GM19372 (cell line): ENCODE results near the gene SUCLG2.

Experiments
- ATAC-seq: cut with Tn5 transposase; IDR thresholded peaks from one replicate; pipeline ENCODE4 v1.9.1; 2021; ENCODE audit warnings: mild to moderate bottlenecking, low read depth, moderate library complexity; ENCODE audit not compliant: unreplicated experiment

The SUCLG2 gene

DNA sequence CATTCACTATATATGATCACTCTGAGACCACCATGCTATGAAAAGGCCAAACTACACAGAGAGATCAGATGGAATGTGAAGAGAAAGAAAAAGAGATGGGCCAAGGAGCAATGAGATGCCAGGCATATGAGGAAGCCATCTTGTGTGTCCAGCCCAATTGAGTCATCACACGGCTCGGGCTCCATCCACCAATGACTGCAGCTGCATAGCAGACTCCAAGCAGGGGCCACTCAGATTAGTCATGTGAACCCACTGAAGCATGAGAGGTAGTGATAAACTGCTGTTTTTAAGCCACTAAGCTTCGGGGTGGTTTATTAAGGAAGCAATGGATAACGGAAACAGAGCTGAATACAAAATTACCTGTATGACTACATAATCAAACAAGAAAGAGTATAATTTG lies 185.9 kb downstream of the SUCLG2 start:
- ATAC-seq = no peak

DNA sequence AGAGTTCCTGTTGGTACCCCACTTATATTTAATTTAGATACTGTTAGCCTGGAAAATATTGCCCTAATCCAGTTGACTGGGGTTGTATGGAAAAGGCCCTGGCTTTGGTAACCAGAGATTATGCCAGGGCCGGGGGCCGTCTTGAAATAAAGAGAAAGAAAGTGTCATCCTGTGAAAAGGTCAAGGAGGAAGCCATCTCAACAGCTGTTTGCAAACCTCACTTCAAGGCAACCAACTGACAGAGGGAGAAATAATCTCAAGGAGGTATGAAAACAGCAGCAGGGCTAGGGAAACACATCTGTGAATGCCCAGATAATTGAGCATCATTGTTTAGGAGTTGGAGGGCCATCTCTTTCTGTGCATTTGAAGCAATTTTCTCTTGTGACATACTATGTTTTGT lies 190.8 kb downstream of the SUCLG2 start:
- ATAC-seq = no peak

DNA sequence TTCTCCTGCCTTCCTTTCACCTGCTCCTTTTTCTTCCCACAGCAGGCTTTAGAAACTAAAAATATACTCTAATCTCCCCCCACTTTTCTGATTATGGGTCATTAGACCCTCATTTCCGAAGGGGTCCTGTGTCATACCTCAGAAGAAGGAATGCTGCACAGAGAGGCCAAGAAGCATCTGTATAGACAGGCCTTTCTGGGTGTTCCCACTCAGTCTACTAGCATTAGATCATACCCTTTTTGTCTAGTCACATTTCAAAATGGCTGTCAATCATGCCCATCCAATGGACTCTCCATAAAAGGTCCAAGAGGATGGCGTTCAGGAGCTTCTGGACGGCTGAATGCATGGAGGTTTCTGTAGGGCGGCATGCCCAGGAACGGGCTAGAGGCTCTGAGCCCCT lies 192.2 kb downstream of the SUCLG2 start:
- ATAC-seq = no peak

DNA sequence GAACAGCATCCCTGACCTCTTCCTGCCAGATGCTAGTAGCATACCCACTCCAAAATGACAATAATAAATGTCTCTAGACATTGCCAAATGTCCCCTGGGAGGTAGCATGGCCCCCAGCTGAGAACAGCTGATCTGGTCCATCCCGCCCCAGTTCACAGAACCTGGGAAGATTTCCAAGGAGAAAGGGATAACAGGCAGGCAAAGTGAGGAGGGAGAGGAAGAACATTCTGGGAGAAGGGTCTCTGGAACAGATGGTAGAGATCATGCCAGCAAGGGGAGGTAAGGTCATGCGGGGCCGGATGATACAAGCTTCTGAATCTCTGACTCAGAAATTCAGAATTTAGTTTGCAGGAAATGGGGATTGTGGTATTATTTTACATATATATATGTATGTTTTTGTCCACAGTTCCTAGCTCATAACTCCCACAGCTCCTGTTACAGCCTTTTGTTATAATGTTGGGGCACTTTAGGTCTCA lies 192.7 kb downstream of the SUCLG2 start:
- no peak for ATAC-seq

DNA sequence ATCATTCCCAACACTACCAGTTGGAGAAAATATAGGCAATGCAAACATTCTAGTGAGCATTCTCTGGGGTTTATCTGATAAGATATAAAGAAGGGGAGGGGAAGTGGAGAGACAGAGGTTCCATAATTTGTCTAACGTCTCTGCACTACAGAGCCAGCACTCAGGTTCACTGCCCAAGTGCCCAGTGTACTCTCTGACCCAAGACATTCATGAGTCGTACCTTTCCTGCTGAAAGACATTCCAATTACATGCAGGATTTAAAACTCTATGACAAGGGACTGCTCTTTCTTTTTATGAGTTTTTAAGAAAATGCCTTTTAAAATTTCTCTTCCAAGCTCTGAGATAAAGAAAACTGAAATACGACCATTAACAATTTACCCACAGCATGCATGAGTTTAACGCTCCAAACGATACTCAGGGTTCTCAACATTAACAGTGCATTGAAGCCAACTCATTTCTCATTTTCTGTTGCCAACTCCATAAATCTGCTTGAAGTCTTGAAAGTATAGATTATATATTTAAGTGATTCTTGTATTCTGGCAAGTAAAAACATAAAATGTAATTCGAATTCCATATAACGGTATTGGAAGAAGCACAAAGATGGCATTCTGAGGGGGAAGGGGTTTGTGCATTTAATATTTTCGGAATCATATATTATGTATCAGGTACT lies 193.4 kb downstream of the SUCLG2 start:
- no peak for ATAC-seq

DNA sequence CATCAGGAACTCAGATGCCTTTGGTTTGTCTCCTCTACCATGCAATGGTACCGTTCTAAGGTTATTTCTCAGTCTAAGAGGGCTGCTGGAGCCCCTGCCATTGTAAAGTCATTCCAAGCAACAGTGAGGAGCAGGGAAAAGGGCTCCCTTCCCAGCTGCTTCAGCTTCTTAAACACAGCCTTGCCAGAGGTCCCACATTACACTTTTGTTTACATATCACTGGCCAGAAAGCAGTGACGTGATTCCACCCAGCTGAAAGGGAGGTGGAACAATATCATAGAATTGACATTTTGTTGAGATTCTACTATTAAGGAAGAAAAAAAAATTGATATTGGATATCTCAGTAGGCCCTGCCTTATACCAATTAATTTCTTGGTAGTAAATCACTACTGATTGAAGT lies 194.6 kb downstream of the SUCLG2 start:
- no peak for ATAC-seq

DNA sequence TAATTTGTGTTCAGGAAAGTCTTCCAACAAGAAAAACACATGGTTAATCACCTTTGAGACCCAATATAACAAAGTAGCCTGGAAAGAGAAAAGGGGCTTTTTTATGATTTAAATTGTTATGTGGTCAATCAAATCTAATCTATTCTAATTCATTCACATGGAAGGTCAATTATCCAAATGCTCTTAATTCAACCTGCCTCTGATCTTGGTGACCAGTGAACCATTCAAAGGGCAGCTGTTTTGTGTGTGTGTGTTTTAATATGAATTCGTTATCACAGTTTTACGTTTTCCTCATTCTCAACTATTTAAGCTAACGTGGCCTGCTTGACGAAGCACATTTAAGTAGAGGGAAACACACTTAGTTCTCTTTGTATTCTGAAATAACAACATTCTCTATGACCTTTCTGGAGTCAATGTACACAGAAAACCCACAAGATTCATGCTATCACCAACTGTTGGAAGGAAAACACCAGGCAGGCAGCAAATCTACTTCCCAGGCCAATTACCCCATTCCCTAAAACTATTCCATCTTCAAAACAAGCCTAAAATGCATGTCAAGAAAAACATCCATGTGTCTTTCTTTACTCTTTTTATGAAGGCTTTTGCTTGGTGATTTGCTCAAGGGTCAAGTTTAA lies 195.4 kb downstream of the SUCLG2 start:
- no peak for ATAC-seq

DNA sequence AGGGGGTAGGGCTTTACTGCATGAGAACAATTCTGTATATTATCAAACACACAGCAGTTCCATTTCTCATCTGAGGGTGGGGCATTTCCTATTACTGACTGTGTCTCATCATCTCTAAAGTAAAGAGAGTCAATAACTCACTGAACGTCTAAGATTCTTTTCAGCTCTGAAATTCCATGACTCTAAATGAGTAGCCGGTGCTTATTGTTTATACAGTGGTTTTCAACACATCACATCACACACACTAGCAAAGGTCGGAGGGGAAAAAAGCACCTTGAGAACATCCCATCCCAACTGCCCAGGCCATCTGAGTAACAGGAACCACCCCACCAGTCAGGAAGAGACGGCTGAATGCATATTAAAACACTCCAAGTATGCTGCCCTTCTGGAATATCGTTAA lies 196.0 kb downstream of the SUCLG2 start:
- no peak for ATAC-seq

DNA sequence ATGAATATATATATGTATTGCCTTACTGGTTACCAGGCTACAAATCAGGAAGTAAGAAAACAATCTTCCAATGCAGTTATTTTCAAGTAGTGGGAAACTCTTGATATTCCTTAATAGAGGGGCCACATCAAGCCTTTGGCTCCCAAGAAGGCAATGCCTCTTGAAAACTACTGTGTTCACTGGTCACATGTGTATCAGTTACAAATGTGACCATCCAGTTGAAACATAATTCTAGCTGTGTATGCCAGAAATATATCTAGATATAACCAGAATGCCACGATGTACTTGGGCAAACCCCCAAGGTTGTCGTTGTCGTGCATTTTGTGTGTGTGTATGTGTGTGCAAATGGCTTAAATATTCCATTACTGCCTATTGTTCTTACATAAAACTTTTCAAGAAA lies 200.8 kb downstream of the SUCLG2 start:
- no peak for ATAC-seq

DNA sequence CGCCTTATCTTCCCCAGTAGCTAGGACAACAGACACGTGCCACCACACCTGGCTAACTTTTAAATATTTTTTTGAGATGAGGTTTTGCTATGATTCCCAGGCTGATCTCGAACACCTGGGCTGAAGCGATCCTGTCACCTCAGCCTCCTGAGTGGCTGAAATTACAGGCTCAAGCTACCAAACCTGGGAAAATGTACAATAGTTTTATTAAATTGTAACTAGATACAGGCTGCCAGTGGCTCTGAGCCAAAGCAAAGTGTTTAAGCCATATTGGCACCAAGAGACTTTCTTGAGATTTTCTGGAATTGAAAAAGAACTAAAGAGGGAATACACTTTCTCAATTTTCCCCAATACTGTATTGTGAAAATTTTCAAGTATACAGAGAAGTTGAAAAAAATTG lies 204.3 kb downstream of the SUCLG2 start:
- no peak for ATAC-seq

DNA sequence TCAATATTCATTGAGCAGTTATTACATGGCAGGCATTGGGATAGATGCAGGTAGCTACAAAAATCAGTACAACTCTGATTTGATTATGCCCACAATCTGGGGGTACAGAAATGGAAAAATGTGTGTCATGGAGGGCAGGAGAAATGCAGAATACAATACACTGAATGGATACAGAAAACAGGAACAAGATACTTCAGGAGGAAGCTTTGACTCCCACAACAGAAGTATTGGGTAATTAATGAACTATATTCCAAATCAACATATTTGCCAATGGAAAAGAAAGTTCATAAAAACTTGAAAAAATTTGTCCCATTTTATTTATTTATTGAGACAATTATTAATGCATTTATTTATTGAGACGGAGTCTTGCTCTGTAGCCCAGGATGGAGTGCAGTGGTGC lies 207.0 kb downstream of the SUCLG2 start:
- ATAC-seq = no peak

DNA sequence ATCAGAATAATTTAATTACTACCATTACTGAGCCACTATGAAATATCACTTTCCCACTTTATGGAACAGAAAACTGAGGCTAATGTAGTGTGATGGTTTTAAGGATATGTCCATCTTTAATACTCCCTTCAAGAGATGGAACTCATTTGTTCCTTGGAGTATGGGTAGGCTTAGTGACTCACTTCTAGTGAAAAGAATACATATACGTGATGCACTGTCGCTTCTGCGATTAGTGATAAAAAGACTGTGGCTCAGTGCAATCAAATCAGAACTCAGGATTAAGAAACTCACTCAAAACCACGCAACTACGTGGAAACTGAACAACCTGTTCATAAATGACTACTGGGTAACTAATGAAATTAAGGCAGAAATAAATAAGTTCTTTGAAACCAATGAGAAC lies 216.6 kb downstream of the SUCLG2 start:
- ATAC-seq = no peak

DNA sequence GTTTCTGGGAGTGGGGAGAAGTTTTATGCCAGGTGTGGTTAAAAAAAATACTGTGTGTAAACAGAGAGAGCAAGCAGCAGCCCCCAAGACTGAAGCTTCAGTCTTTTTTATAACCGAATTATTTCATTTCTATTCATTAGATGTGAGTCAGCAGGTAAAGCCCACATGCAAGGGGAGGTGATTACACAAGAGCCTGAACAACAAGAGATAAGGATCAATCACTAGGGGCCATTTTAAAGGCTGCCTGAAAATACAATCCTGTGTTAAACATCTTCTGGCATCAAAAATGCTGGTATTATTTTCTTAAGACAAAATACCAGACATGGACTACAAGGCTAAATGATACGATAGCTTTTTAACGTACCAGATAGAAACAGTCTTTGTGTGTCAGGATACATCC lies 217.3 kb downstream of the SUCLG2 start:
- ATAC-seq = no peak

DNA sequence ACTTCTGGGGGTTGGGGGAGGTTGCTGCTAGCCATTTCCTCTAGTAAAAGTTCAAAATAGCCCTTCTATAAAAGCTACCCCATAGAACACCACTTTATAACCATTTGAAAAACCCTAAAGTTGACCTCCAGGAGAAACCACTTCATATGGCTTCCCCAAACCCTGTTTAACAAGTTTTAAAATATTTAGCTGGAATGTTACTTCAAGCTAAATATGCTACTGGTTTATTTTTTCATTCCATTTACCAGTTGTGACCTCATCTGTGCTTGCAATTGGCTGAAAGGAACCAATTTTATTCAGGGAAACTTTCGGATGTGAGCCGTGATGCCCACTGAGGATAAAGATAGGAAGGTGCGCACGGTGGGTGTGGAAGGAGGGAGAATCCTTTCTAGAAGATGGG lies 221.3 kb downstream of the SUCLG2 start:
- no peak for ATAC-seq

DNA sequence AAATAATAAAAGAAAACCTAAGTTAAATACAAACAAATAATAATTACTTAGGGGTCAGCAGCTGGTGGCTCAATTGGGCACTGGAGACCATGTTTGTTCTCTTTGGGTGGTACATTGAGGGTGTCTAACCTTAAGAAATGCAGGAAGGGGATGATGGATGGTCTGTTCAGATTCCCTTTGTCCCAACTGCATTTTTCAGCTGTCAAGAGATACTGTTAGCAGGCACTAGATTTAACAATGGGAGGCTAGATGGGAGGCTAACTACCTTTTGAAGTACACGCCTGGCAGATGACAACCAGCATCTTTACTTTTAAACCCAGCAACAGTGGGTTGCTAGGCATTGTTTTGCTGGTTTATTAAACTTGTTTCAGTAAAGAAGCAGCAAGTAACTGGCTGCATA lies 222.5 kb downstream of the SUCLG2 start:
- ATAC-seq = no peak

DNA sequence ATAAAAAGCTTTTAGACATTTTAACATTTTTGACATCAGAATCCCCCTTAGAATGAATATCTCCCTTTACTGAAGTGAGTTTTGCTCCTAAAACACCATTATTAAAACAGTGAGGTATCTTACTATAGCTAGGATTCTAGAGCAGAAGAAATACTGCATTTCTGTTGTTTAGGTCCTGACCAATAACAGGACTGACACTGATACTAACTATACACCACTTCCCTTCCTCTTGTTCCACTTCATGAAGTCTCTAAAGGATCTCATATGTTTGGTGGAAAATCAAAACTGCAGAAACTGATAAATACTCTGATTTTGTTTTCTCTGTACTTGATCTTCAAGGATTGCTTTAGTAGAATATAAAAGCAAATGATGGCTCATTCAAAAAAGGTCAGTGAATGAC lies 230.7 kb downstream of the SUCLG2 start:
- ATAC-seq = no peak

DNA sequence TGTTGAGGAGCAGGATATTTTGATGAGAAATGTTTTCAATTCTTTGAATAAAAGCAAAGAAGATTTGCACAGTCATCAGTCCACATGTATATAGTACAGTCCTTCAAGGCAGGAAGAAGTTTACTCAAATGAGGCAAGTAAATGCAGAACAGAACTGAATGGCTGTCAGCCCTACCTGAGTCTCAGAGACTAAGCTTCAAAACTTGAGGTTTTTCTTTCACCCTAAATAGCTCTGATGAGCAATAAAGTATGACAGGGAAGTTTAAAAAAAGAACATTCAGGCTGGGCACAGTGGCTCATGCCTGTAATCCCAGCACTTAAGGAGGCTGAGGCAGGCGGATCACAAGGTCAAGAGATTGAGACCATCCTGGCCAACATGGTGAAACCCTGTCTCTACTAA lies 232.5 kb downstream of the SUCLG2 start:
- ATAC-seq = no peak

DNA sequence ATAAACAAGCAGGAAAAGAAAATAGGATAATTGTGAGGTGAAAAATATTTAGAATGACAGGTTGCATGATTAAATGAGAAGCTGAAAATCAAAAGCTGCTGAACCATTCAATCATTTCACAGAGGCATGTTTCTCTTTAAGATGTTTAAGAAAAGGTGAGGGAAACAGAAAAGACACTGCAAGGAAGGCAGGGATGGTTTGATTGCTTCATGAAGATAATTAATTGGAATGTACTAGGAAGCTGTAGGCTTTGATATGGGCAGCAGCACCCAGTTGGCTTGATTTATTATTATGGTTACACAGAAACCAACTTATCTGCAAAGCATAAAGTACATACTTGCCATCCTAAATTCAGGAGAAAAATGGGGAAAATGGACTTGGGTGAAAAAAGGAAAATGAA lies 234.6 kb downstream of the SUCLG2 start:
- no peak for ATAC-seq

DNA sequence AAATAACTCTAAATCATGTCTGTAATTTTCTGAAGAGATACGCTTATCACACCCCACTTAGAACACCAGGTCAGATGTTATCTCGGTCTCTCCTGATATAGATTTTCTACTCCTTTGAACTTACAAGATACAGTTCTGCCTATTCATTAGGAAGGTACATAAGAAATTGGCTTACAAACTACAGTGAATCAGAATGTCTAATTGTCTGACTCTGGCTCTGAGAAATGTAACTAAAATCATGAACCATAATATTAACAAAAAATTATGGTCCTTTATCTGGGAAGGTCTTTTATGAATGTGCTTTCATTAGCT lies 235.2 kb downstream of the SUCLG2 start:
- no peak for ATAC-seq

DNA sequence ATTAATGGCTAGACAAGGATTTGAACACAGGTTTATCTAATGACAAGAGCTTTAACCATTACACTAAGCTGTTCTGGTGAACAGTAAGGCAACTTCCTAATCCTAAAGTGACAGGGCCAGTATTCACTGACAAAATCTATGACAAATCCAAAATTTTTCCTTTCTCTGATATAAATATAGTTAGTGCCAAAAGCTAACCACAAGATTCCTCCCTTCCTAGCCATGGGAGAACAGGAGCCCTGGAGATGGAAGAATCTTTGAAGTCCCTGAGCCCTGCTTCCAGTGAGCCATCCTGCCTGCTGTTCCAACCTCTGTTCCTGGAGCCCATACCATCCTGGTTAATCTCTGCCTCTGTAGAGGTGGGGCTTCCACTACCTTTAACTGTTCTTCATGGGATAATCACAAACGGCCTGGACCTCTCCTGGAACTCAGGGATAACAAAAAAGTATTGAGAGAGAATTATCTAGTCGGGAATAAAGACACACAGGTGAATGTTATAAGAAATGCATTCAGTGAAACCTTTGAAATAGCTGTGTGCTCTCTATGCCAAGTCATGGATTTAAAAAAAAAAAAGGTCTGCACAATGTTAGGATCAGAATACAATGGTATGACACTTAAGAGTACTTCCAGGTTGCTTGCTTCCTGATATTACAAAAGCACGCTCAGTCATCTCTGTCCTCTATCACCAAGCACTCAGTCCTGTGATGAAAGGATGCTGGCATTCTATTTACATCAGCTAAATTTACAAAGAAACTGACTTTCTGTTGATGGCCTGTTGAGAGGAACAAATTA lies 235.8 kb downstream of the SUCLG2 start:
- ATAC-seq = no peak

DNA sequence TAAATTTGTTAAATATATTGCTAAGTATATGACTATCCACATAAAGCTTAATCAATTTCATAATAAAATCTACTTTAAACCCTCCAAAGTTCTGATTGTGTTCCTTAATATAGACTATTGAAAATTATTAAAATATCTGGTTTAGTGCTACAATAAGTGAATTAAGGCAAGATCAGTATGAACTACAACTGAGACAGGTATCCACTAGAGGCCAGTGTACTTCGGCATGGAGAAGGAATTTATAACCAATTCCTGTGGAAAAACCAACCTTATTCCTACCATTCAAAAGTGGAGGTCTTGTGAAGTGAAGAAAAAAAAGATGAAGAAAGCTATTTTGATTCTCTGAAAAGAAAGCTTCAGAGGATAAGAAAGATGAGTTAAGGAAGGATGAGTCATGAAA lies 237.7 kb downstream of the SUCLG2 start:
- ATAC-seq = no peak

DNA sequence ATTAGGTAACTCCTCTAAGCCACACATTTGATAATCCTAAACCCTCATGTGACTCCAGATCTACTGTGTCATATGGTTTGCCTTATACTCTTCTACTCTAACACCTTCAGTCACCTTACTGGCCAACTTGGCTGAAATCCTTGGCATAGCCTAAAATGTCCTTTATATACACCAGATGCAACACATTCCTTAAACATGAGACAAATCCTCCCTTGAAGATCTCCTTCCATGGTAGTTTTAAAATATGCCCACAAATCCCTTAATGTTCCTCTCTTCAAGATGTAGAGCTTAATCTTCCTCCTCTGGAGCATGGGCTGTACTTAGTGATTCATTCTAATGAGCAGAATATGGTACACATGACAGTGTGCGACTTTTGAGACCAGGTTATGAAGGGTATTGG lies 238.9 kb downstream of the SUCLG2 start:
- ATAC-seq = no peak
